GM18951 (cell line): ENCODE results near the gene TUBB1.

Source experiments
- POLR2A ChIP-seq: IDR thresholded peaks from 4 replicates; pipeline ENCODE4 v1.6.1; 2011; ENCODE audit warnings: mild to moderate bottlenecking; ENCODE audit not compliant: insufficient read length, insufficient read depth; ENCODE audit errors: extremely low read depth
- in situ Hi-C: fragments of 300-500 bp; cut with MboI; formaldehyde crosslinking; loops from one replicate; pipeline ENCODE4 v1.12.0; 2022; ENCODE audit warnings: low sequenced_read_pairs, mixed read lengths, inconsistent platforms; ENCODE audit not compliant: unreplicated experiment

Gene TUBB1

DNA sequence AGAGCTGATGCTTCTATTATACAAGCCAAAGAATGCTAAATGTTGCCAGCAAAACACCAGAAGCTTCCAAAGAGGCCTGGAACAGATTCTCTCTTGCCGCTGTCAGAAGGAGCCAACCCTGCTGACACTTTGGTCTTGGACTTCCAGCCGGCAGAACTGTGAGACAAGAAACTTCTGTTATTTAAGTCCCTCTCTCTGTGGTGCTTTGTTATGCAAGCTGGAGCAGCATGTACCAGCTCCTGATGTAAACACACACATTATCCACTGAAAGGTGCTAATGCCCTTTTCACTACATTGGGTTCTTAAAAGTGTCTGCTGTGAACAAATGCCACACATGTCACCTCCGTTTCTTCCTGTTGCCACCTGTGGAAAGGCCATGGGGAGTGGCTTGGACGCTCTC, 49.3 kb downstream of the TUBB1 start:
- TF ChIP-seq POLR2A = no peak
- in situ Hi-C loops = no loop called here

DNA sequence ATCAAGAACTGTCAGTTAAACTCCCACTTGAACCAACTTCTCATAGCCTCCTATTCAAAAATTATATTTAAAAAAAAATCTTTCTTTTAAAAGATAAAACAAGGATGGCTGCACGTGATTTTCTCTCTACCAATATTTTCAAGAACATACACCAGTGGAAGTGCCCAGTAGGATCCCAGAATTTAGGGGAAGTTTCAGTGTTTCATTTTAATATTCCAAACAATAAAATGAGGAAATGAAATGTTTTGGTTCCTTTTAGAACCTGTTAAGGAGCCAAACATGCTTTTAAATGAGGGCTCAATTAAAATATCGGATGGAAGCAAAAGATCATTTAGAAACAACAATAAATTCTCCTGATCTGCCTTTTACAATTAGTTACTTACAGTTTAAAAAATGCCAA, 49.8 kb downstream of the TUBB1 start:
- no peak for TF ChIP-seq POLR2A
- in situ Hi-C loops = no loop called here

DNA sequence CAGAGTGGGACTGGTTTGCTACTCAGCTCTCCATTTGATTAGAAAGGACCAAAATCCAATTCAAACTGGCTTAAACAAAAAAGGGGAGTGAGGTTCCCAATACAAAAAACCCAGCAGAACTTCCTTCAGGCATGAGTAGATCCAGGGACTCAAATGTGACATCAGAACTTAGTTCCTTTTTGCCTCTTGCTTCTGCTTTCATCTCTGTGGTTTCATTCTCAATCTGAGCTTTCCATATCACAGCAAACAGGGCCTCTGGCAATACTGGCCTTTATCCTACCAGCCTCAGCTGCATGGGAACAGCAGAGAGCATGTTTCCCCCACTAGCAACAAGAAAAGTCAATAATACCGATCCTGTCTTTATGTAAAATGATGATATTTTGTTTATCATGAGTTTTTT, 52.0 kb downstream of the TUBB1 start:
- TF ChIP-seq POLR2A = no peak
- in situ Hi-C loops = no loop called here

DNA sequence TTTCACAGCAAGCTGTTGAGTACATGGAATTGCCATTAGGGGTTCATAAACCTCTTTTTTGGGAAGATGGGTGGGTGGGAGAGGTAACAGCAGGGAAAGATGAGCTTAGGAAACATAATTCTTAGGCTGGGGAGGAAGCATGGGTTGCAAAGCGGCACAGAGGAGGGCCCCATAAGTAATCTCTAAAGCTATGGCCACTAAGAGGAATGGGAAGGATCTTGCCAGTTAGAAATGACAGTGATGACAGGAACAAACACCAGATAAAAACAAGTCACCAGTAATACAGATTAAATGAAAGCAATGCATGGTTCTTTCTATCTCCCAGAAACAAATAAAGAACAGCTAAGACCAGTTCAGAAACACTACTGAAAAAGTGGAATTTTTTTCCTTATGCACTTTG, 54.4 kb downstream of the TUBB1 start:
- no peak for TF ChIP-seq POLR2A
- in situ Hi-C loops = no loop called here

DNA sequence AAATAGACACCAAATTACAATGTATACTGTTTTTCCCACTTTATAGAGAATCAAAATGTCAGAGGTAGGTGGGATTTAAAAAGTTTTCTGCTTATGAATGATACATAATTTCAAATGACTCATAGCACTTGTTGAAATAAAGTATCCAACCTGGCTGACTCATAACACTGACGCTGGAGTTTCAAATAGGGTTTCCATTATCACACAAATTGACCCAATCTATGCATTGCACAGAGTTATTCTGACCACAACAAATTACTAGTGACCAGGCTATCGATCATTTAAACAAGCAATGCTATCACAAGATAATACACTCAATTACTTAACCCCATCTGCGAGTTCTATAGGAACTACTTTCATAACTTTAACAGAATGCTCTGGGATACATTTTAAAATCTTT, 55.2 kb downstream of the TUBB1 start:
- TF ChIP-seq POLR2A = no peak
- in situ Hi-C loops = no loop called here

DNA sequence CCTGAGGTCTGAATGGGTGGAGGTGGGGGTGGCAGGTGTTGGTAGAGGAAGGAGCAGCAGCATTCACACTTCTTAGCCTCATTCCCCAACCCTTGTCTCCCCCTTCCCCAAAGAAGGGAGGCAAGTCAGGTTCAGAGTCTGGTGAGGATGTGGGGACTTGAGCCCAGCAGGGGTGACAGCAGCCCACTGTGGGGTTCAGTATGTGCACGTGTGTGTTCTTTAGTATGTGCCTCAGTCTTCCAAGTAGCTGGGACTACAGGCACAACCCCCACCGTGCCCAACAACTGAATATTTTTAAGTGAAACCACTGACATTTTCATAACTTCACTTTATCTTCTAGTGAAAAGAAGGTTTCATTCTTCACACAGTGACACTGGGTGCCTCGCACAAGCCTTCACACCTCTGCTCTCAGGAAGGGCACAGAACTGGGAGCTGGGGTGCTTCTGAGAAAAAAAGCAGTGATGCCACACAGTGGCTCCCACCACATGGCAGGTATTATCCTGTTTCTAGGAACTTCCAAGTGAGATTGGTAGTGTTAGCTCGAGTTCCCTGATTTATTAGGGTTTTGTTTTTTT, 56.8 kb downstream of the TUBB1 start:
- in situ Hi-C loops = no loop called here
- no peak for TF ChIP-seq POLR2A
